Fibroblast of gingiva (primary cell): ENCODE data around the gene SRPK3.
"Not testable (repeated sequence)": the region's sequence is repeated elsewhere in the genome, so short reads cannot be mapped to it uniquely, and the experiment has no call there.

Source experiments
- DNase-seq: peaks from one replicate; pipeline ENCODE4 v3.0.0-alpha.2; 2011; ENCODE audit warnings: low read depth

The SRPK3 gene

GRCh38 chrX:153812220-153812619, 31.4 kb downstream of the SRPK3 start:
- no peak for DNase-seq

GRCh38 chrX:153813161-153813560, 32.3 kb downstream of the SRPK3 start:
- no peak for DNase-seq

DNA sequence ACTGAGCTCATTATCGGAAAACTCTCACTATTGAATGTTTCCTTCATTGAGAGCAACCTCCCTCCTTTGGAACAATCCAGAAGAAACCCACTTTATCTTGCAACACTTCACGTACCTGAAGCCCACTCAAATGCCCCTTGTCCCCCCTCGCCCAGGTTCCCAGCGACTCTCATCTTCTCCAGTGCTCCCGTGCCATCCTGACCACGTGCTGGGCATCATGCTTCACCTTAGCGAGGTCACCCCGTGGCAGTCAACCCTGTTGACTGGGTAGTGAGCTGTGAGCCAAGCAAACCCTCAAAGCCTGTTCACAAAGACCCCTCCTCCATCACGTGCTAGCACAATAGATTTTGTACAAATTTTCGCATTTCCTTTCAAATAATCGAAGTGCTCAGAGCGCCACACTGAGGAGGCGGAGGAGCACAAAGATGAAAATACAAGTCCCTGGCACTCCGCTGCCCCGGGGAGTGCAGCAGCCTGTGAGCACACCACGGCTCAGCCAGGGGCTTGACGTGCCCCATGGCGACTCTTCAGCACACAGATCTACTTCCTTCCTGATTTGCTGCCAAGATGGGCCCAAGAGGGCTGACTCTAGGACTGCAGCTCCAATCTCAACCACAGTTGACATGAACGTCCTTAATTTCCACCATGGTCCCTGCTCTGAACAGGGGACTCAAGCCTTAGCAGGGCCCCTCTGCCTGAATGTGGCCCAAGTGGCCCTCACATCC, 33.9 kb downstream of the SRPK3 start:
- DNase-seq, result no peak

GRCh38 chrX:153816831-153817690, 36.2 kb downstream of the SRPK3 start:
- no peak for DNase-seq

GRCh38 chrX:153818064-153818463, 37.2 kb downstream of the SRPK3 start:
- DNase-seq, result not testable (repeated sequence)

DNA sequence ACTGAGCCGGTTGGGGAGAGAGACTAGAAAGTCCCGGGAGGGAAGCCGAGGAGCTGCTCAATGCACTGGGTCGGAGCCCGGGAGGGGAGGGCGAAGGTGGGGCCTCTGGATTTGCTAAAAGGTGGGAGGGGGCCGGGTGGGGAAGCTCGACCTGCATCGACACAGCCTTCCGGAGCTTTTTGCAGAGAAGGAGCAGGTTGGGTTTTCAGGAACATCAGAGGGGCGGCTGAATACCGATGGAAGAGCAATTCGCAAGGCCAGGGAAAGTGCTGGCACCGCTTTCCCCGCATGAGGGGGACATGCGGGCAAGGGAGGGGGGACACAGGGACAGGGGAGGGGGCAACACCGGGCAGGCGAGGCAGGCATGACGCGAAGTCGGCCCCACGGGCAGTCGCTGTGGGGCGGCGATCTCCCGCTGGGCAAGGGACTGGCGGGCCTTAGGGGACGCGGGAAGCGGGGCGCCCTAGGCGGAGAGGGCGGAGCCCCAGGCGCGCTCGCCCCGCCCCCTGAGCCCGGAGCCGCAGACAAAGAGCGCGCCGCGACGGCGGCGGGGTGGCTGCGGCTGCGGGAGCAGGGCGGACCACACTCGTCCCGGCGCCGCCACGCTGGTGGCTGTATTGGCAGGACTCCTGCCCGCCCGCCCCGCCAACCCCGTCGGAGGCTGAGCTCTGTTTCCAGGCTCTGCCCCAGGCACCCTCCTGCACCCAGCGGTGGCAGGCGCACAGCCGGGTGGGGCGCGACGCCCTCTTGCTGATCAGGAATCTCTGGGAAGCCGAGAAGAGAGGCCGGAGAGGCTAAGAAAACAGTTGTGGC, 37.9 kb downstream of the SRPK3 start:
- no peak for DNase-seq

DNA sequence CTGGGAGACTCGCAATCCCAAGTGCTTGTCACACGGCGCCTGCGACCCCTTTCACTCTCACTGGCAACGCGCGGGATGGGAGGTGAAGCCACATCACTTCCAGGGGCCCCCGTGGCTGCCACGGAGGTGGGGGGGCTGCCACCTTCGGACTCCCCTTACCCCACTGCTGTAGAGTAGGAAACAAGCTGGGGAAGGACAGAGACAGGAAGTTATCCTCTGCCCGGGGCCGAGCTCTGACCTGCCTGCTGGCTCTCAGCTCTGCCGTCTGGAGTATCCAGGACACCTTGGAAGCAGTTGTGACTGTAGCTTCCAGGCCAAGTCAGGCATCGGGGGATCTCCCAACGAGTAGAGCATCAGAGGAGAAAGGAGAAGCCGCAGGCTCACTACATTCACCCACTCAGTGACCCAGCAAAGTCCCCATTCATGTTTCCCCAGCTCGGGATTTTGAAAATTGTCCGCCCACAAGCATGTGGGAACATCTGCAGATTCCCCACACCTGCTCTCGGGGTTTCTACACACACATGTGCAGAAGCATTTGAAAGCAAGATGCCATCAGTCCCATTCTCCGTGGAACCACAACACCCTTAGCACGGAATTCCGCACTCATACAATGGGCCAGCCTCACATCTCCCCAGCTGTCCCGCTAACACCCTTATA, 38.7 kb downstream of the SRPK3 start:
- DNase-seq, result no peak

DNA sequence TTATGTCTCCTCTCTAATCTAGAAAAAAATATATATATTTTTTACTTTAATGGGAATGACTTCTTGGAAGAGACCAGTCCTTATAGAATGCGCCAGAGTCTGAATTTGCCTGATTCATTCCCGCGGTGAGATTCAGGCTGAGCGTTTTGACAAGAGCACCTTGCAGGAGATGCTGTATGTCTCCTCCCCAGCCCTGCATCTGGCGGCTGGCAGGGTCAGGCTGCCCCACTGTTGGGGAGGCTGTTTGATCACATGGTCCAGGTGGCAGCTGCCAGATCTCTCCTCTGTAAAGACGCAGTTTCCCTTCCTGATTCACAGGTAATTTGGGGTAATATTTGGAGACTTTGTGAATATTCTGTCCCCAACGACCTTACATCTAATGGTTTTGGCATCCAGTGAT, 39.8 kb downstream of the SRPK3 start:
- no peak for DNase-seq

- no peak for DNase-seq
Observed at GRCh38 chrX:153821066-153821465, 40.2 kb downstream of the SRPK3 start.

DNA sequence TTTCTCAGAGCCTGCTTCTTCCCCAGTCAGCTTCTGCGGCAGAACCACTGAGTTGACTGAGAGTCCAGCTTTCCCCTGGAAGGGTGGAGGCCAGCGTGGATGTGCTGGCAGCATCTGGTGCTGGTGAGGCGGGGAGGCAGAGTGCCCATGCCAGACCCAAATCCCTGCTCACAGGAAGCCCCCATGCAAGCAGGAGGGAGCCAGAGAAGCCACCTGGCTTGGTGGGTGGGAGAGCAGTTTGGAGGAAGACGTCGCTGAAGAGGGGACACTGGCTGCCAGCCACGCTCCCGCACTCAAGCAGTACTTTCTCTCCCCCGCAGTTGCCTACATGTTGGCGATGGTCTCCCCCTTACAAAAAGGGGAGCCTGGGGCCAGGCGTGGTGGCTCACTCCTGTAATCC, 43.5 kb downstream of the SRPK3 start:
- no peak for DNase-seq

- DNase-seq, result no peak
Observed at GRCh38 chrX:153825042-153825441, 44.2 kb downstream of the SRPK3 start.

GRCh38 chrX:153827016-153827415, 46.2 kb downstream of the SRPK3 start:
- DNase-seq, result no peak

GRCh38 chrX:153827903-153828302, 47.1 kb downstream of the SRPK3 start:
- DNase-seq, result no peak

GRCh38 chrX:153828308-153828707, 47.5 kb downstream of the SRPK3 start:
- DNase-seq, result no peak

GRCh38 chrX:153828723-153829548, 48.1 kb downstream of the SRPK3 start:
- DNase-seq, result no peak

DNA sequence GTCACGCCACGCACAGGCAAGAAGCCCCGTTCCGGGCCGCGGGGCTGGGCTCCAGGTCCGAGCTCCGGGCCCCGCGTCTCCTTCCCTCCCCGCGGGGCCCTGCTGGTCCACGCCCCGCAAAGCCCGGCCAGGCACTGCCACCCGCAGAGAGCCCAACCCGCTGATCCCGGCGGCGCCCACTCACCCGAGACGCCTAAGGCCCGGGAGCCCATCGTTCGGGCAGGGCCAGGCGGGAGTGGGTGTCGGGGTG, 48.6 kb downstream of the SRPK3 start:
- no peak for DNase-seq

DNA sequence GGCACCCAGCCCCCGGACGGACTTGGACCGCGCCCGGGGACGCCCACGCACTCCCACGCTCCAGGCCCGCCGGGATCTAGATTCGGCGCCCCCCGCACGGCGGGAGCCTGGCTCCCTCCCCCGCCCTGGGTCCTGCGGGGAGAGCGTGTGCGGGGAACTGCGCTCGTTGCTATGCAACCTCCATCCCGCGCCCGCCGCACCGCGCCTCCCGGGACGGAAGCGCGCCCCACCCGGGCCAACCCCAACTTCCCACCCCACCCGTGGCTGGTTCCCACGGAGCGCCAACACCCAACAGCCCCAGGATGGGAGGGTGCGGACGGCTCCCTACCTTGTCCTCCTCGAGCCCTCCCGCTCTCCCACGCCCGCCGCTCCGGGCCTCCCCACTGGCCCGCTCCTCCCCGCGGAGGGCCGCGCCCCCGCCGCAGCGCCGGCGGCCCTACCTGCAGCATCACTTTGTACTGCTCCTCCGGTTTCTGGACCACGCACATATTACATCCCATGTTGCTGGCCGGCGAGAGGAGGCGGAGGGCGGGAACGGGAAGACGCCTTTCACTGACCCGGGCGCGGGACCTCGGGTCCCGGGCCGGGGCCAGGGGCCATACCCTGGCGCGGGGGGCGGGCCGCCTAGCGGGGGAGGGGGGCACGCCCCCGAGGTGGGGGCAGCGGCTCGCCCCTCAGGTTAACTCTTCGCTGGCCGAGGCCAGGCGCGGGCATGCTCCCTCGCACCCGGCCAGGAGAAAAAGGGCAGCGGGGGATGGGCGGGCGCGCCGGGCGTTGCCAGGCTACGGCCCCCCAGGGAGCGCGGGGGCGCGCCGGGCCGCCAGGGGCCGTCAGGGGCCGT, 49.2 kb downstream of the SRPK3 start, which contains the start of gene PDZD4:
PDZD4 (minus strand) TSS at position 746 of the 841 bp plus-strand sequence; CDS start at position 500, 246 bp downstream.
- no peak for DNase-seq

GRCh38 chrX:153830640-153831428, 50.0 kb downstream of the SRPK3 start:
- no peak for DNase-seq

- DNase-seq, result no peak
Observed at GRCh38 chrX:153831429-153832150, 50.7 kb downstream of the SRPK3 start.
